Liver (tissue), 9 donors: ENCODE measurements around the gene NAT10. TPM values are rescaled to one million over a fixed set of nuclear protein-coding genes. Genes with fewer than 3 reads are reported as not detected.

Source experiments
- DNase-seq: peaks from one replicate; pipeline ENCODE4 v3.0.0-alpha.2; 2017; ENCODE audit warnings: low spot score
- H3K27ac ChIP-seq, 2 donors: one replicate each; pipeline ENCODE4 v1.7.0; 2013; ENCODE audit warnings: inconsistent platforms in 2 of 2, low read length in 2 of 2, control low read depth in 1 of 2, low read depth in 1 of 2, mild to moderate bottlenecking in 1 of 2
- H3K27me3 ChIP-seq, 4 donors: one replicate each; pipeline versions ENCODE4 v1.6.1 to v1.7.0; 2013; ENCODE audit warnings: low read length in 3 of 4, inconsistent platforms in 1 of 4, mild to moderate bottlenecking in 1 of 4, moderate library complexity in 1 of 4; ENCODE audit not compliant: control insufficient read depth in 4 of 4, insufficient read depth in 4 of 4
- H3K36me3 ChIP-seq, 4 donors: one replicate each; pipeline versions ENCODE4 v1.6.1 to v1.7.0; 2013; ENCODE audit warnings: low read length in 3 of 4, mild to moderate bottlenecking in 3 of 4, low read depth in 1 of 4, moderate library complexity in 1 of 4; ENCODE audit not compliant: control insufficient read depth in 4 of 4, insufficient read depth in 3 of 4
- H3K4me1 ChIP-seq, 4 donors: one replicate each; pipeline versions ENCODE4 v1.6.1 to v1.7.0; 2013; ENCODE audit warnings: low read length in 3 of 4, mild to moderate bottlenecking in 3 of 4, moderate library complexity in 1 of 4; ENCODE audit not compliant: control insufficient read depth in 4 of 4, insufficient read depth in 4 of 4
- H3K4me3 ChIP-seq, 3 donors: one replicate each; pipeline versions ENCODE4 v1.6.1 to v1.7.0; 2013; ENCODE audit warnings: low read length in 3 of 3, control low read depth in 1 of 3, low read depth in 1 of 3, mild to moderate bottlenecking in 1 of 3
- H3K9ac ChIP-seq, 2 donors: one replicate each; pipeline ENCODE4 v1.7.0; 2013; ENCODE audit warnings: low read length in 2 of 2, mild to moderate bottlenecking in 2 of 2, moderate library complexity in 2 of 2, control low read depth in 1 of 2, low read depth in 1 of 2
- H3K9me3 ChIP-seq, 4 donors: one replicate each; pipeline versions ENCODE4 v1.6.1 to v1.7.0; 2013; ENCODE audit warnings: low read length in 3 of 4; ENCODE audit not compliant: control insufficient read depth in 4 of 4
- ATF3 ChIP-seq: IDR thresholded peaks from 2 replicates; pipeline ENCODE4 v1.6.1; 2016; ENCODE audit warnings: antibody characterized with exemption
- CTCF ChIP-seq: fragments of 150-350 bp; IDR thresholded peaks from 2 replicates; pipeline ENCODE4 v1.5.1; 2017; ENCODE audit warnings: improper control_type of control experiment, low read depth, low read length; ENCODE audit not compliant: missing input control
- EGR1 ChIP-seq, 2 donors: IDR thresholded peaks; 2 replicates each; pipeline ENCODE4 v1.6.1; 2016 to 2018; ENCODE audit warnings: antibody characterized with exemption in 2 of 2, low read depth in 2 of 2
- GABPA ChIP-seq, 2 donors: IDR thresholded peaks in 1 of 2; conservative IDR thresholded peaks in 1 of 2; 2 replicates each; pipeline ENCODE4 v1.6.1; 2016; ENCODE audit warnings: antibody characterized with exemption in 2 of 2, mild to moderate bottlenecking in 1 of 2, moderate library complexity in 1 of 2
- HNF4A ChIP-seq, 2 donors: conservative IDR thresholded peaks; 2 replicates each; pipeline ENCODE4 v1.6.1; 2016; ENCODE audit warnings: antibody characterized with exemption in 2 of 2, mild to moderate bottlenecking in 2 of 2
- HNF4G ChIP-seq: IDR thresholded peaks from 2 replicates; pipeline ENCODE4 v1.6.1; 2016; ENCODE audit warnings: antibody characterized with exemption
- JUND ChIP-seq, 2 donors: IDR thresholded peaks; 2 replicates each; pipeline ENCODE4 v1.6.1; 2016; ENCODE audit warnings: antibody characterized with exemption in 2 of 2
- NR2F2 ChIP-seq: IDR thresholded peaks from 2 replicates; pipeline ENCODE4 v1.6.1; 2016; ENCODE audit warnings: antibody characterized with exemption
- RAD21 ChIP-seq, 2 donors: IDR thresholded peaks; 2 replicates each; pipeline ENCODE4 v1.6.1; 2016; ENCODE audit warnings: antibody characterized with exemption in 2 of 2, mild to moderate bottlenecking in 2 of 2
- RXRA ChIP-seq, 2 donors: IDR thresholded peaks; 2 replicates each; pipeline ENCODE4 v1.6.1; 2017 to 2018; ENCODE audit warnings: antibody characterized with exemption in 2 of 2, mild to moderate bottlenecking in 1 of 2
- SP1 ChIP-seq: IDR thresholded peaks from 2 replicates; pipeline ENCODE4 v1.6.1; 2018; ENCODE audit warnings: antibody characterized with exemption, mild to moderate bottlenecking
- TAF1 ChIP-seq: conservative IDR thresholded peaks from 2 replicates; pipeline ENCODE4 v1.6.1; 2016; ENCODE audit warnings: antibody characterized with exemption, mild to moderate bottlenecking
- YY1 ChIP-seq: IDR thresholded peaks from 2 replicates; pipeline ENCODE4 v1.6.1; 2016; ENCODE audit warnings: antibody characterized with exemption, mild to moderate bottlenecking
- ZBTB33 ChIP-seq: IDR thresholded peaks from 2 replicates; pipeline ENCODE4 v1.6.1; 2016; ENCODE audit warnings: antibody characterized with exemption
- WGBS: extraction: QIAGEN DNeasy Blood & Tissue Kit; methylation state at CpG from one replicate; pipeline ENCODE4 v1.1.7; 2013; 5-methylcytosine and 5-hydroxymethylcytosine counted together
- polyA plus RNA-seq, 2 donors: library from polyadenylated mRNA; stranded (reverse) in 1 of 2; unstranded in 1 of 2; fragments of 200-250 nt in 1 of 2; fragments of >200 nt in 1 of 2; fragmentation: Nextera tagmentation in 1 of 2; extraction: Ambion mirVana in 1 of 2; gene quantifications; one replicate each; pipeline versions ENCODE4 v1.2.1 to v1.2.3, GENCODE V29; 2013 to 2015
- total RNA-seq, 2 donors: library from RNA; depleted of rRNA; stranded (reverse); fragments of >200 nt; gene quantifications; one replicate each; pipeline ENCODE4 v1.2.3, GENCODE V29; 2014
- donor health status: healthy.
- donor health status: healthy.
- donor health status: healthy.
- donor health status: healthy.
- donor health status: healthy.

NAT10 gene
- total and polyA plus RNA-seq, 4 donors: 9.1 to 14.0 (median 13.5) TPM

GRCh38 chr11:34183848-34184391 lies 78.5 kb downstream of the NAT10 start (continued):
- TF ChIP-seq ZBTB33 (no peak), EGR1 (IDR thresholded peaks at IDR 0.05; ENCODE audit: low read depth in 2 of 2) (no peak), SP1 (no peak), TAF1 (no peak), CTCF (no peak), HNF4A (conservative IDR thresholded peaks at IDR 0.05) (peak in 1 of 2 donors; percentile 23), HNF4G (no peak)

- no peaks in the 10 kb centered on the region for H3K27me3 ChIP-seq
- H3K9me3 ChIP-seq: no peaks in the 10 kb centered on the region
- H3K4me3 ChIP-seq: no peak overlapping the region
- peaks cover 0 to 19% (median 2%) of the 10 kb centered on the region in 4 donors for H3K4me1 ChIP-seq
- H3K9ac ChIP-seq: no peak overlapping the region
- no peak overlapping the region for H3K27ac ChIP-seq
- no peaks in the 10 kb centered on the region for H3K36me3 ChIP-seq
- TF ChIP-seq YY1 (no peak), EGR1 (IDR thresholded peaks at IDR 0.05; ENCODE audit: low read depth in 2 of 2) (no peak), SP1 (no peak)
- 94% methylated on average over 14 of the region's 14 CpGs for whole genome bisulfite sequencing
- no peak for DNase-seq
These were observed 79.1 kb downstream of the NAT10 start for GRCh38 chr11:34184505-34185015.

- Histone ChIP-seq H3K27me3 (no peaks in the 10 kb centered on the region), H3K36me3 (no peaks in the 10 kb centered on the region), H3K4me1 (peaks cover 0 to 19% (median 2%) of the 10 kb centered on the region in 4 donors), H3K4me3 (no peak overlapping the region), H3K9me3 (no peaks in the 10 kb centered on the region), H3K27ac (no peak overlapping the region), H3K9ac (no peak overlapping the region)
- DNase-seq: no peak
- 89% methylated on average over 22 of the region's 22 CpGs for WGBS
- no peak for TF ChIP-seq ATF3
These were observed 80.8 kb downstream of the NAT10 start for GRCh38 chr11:34185926-34186841.

- no peaks in the 10 kb centered on the region for H3K9me3 ChIP-seq
- WGBS: 91% methylated on average over 5 of the region's 5 CpGs
- H3K27me3 ChIP-seq: no peaks in the 10 kb centered on the region
- DNase-seq: no peak
- TF ChIP-seq GABPA (IDR thresholded peaks at IDR 0.05 in 1 of 2, conservative IDR thresholded peaks at IDR 0.05 in 1 of 2): no peak
- no peak for TF ChIP-seq TAF1
- TF ChIP-seq JUND (IDR thresholded peaks at IDR 0.05): no peak
- no peak for TF ChIP-seq NR2F2
- TF ChIP-seq RAD21 (IDR thresholded peaks at IDR 0.05): no peak
- TF ChIP-seq CTCF: no peak
- no peak for TF ChIP-seq RXRA (IDR thresholded peaks at IDR 0.05)
- no peak for TF ChIP-seq ATF3
- H3K27ac ChIP-seq: no peak overlapping the region
- no peaks in the 10 kb centered on the region for H3K36me3 ChIP-seq
- no peak overlapping the region for H3K9ac ChIP-seq
- H3K4me1 ChIP-seq: peaks cover 0 to 19% (median 2%) of the 10 kb centered on the region in 4 donors
- no peak overlapping the region for H3K4me3 ChIP-seq
These were observed 82.8 kb downstream of the NAT10 start for GRCh38 chr11:34188181-34188580.
